HG03520 (cell line): ENCODE results near the gene RNLS.
A peak's percentile ranks its signal among the peaks of the same experiment; 100 is the strongest.

ENCODE experiments used
- ATAC-seq: cut with Tn5 transposase; IDR thresholded peaks from one replicate; pipeline ENCODE4 v1.9.1; 2021; ENCODE audit warnings: mild to moderate bottlenecking, moderate library complexity; ENCODE audit not compliant: unreplicated experiment

RNLS gene

DNA sequence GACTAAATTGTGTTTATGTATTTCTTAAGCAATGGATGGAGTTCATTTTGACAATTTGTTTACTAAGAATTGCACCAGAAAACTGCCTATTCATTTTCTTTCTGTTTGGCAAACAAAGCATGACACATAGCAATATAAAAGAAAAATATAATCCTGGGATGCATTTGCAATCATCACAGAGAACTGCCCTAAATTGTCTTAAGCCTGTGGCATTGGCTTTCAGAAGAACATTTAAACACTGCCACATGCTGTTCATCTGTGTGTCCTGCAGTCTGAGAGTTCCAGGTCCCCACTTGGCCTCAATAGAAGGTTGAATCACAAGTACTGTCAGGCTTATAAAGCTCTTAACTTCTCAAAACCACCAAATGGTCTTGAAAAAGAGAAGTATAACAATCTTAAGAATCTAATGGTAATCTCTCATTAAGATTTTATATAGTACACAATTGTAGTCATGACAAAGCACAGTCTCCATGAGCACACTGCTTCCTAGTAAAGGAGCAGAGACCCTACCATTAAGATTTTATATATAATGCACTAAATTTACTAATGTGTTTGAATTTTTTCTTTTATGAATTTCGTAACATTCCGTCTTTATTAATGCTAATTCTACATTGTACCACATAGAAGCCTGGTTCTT is 29.9 kb downstream of the RNLS start:
- peak; percentile 81 for ATAC-seq

DNA sequence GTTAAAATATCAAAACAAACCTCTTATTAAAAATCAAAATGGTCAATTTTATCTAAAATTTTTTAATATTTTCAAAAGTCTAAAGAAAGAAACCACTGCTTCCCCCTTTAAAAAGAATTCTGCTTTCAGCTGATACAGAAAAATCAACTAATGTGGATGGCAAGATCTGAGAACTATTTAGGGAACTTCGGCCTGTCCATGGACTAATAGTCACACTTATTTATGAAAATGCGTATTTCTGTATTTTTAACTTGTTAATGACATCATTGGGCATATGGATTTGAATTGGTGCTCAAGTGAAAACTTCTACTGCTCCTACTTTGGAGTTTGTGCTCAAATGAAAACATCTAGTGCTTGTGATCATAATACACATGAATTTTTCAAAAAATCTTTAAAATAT is 31.9 kb downstream of the RNLS start:
- no peak for ATAC-seq

DNA sequence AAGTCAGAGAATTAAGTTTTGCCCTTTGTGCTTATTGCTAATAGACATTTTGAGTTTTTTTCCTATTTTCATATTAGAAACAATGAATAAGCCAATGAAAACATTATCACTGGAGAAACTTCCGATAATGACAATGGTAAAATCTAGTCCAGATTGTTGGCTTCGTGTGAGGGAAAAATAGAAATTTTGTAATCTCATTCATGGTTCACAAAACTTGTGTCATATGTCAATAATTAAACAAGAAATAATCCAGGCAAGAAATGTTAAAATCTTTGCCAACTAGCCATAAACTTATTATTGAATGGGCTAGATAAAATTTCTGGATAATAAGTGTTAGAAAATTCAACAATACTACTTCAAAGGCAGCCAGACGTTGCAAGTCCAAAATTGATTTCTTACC is 36.6 kb downstream of the RNLS start:
- ATAC-seq: no peak

DNA sequence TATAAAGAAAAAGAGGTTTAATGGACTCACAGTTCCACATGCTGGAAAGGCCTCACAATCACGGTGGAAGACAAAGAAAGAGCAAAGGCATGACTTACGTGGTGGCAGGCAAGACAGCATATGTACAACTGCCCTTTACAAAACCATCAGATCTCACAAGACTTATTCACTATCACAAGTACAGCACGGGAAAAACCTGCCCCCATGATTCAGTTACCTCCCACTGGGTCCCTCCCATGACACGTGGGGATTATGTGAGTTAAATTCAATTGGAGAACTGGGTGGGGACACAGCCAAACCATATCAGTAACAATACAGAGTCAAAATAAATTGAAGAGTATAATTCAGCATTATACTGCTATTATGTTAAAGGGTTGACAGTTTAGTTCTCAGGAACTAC is 37.8 kb downstream of the RNLS start:
- no peak for ATAC-seq

DNA sequence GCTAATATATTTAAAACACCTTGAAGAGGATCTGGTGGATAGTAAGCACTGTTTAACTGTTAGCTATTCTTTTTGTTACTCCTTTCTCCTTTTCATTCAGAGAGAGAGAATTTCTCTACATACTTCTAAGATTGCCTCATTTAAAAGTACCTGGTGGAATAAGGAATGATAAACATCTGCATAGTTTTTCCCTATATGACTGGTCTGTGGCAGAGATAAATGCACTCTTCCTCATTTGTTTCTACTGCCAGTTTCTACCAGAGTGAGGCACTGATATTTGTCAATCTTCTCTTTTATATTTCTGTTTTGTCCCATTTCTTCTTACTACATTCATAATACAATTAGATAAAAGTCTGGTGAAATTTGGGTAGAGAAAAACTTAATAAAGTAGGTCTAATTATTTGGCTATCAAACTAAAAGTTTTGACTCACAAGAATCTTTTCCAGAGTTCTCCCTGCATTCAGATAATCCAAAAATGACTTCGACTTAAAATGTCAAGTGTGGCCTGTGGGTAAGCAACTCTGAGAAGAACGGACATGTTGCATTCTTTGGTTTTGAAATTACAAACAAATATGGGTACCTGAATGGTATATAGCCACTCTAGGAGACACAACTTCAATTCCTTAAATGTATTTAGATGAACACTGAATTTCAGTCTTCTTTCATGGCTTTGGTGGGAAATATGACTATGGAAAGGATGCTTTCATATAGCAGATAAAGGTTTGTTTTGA is 38.8 kb downstream of the RNLS start:
- ATAC-seq: no peak

DNA sequence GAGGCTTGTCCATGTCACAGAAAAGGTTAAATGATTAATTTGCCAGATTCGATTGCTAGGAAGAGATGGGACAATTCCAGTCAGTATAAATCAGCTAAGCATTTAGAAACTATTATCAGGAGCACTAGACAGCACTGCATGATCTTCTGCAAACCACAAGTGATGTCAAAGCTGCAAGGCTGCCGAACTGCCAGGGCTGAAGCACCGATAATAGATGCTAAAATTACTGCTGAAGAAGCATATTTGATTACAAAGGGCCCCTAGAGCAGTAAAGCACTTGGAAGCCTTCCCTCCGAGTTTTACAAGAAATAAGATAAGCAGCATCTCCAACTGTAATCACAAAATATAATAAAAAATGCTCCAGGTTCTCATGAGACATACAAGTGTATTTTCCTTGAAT is 40.6 kb downstream of the RNLS start:
- ATAC-seq: no peak

DNA sequence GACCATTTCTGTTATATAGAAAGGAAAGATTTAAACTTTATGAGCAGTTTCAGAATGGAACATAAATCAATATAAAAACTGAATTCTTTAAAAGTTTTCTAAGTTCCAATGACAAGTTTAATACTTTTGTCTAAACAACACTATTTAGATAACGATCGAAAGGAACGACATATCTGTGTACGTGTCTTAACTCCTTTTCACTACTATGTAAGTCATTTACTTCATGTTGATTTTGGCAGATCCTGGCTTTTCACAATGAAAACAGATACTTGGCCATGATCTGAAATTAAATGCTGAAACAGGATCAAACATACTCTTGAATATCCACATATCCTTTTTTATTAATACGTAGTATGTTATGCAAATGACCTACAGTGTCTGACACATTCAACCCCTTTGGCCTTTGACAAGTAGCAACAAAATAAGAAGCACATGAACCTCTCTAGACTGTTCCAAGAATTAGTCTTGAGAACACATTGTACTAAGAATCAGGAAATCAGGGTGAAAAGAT is 41.9 kb downstream of the RNLS start:
- no peak for ATAC-seq

DNA sequence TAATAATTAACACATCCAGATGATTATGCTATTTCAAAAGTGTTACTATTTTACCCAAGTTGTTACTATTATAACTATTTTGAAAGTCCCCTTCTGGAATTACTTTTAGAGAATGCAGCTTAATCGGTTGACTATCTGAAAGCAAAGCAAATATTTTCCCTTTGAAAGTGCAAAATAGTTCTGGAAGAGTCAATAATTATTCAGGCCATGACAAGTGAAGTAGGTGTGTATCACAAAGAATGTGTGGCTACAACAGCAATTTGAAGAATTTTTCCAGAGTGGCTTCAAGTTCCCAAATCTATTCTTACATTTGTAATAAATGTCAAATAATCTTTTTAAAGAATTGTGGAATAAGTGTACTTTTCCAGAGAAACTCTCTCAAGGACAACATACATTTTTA is 42.8 kb downstream of the RNLS start:
- ATAC-seq: no peak

DNA sequence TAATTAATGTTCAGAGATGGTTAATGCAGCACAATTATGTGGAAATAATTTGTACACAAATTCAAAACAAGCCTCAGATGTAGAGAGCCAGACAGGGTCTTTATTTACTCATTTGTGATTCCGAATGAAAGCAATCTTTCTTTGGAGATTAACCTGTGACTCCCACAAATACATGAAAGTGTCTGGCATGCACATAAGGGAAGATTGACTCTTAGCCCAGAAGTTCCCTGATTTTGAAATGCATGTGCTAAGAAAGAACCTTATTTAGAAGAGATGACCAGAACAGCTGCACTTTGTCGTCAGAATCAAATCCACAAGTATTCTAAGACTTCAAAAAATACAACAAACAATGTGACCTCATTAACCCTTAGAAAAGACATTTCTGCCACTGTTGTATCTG is 45.1 kb downstream of the RNLS start:
- no peak for ATAC-seq

DNA sequence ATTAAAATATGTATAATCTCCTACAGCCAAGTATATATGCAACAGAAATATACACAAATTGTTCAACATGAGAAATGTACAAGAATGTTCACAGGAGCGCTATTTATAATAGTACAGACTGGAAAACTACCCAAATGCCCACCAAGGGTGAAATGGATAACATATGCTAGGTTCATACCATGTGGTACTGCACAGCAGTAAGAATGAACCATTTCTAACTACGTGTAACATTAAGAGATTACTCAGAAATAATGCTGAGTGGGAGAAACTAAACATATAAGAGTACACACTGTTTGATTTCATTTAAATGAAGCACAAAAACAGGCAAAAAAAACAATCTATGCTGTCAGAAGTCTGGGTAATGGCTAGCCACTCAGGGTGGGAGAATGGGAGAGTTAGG is 45.8 kb downstream of the RNLS start:
- ATAC-seq: no peak

DNA sequence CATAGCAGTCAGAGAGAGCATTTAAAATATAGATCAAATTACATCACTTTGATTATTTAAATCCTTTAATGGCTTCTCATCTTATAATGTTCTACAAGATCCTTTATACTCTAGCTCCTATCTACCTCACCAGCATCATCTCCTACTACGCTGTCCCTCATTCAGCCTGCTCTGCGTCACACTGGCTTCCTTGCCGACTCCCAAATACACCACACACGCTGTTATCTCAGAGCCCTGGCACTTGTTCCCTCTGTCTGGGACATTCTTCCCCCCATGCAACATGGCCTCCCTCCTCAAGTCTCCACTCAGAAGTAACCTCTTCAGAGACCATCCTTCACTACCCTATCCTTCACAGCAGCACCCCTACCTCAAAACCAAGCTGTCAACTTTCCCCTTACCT is 46.7 kb downstream of the RNLS start:
- ATAC-seq: no peak

DNA sequence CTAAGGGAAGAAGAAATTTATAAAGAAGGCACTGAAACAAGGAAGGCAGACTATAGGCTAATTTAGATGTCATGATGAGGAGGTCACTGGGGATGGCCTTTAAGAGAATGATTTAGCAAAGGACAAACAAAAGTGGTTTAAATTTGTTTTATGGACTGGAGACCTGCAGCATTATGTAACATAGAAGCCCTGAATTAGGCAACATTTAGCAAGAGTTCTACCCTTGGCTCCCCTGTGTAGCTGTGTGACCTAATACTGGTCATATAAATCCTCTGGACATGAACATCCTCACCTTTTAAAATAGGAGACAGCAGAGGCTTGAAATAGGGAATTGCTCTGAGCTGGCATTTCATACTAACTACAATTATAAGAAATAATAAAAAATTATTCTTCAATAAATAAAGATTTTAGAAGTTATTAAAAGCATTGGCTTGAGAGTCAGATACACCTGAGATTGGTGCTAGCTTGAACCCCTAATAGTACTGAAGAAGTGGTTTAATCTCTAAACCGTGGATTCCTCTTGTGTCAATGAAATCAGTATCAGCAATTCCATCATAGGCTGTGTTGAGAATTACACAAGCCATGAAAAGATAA is 48.9 kb downstream of the RNLS start:
- no peak for ATAC-seq

DNA sequence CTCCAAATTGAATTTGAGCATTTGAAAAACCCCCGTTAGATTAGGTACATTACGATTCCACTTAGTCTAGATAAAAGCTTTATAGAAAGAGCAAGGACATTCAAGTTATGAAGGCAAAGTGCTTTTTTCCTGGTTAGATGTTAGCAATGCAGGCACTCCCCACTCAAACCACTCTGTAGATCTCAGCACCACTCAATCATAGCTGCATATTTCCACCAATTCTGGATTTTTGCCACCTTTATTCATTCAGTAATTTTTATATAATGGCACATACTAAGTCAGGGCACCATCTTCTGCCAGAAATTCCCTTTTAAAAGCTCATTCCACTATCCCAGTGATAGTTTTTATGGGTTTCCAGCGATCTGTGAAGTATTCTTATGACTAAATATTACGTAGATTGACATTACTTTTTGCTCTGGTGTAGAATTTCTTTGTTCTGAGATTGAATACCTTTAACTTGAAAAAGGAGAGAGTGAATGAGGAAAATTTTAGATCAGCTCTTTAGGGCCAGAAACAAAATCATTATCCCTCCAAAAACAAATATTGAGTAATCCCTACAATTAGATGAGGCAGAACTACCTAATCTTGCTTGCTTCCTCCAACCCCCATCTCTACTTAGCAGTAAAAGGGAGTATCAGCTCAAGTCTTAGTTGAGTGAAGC is 51.6 kb downstream of the RNLS start:
- no peak for ATAC-seq

DNA sequence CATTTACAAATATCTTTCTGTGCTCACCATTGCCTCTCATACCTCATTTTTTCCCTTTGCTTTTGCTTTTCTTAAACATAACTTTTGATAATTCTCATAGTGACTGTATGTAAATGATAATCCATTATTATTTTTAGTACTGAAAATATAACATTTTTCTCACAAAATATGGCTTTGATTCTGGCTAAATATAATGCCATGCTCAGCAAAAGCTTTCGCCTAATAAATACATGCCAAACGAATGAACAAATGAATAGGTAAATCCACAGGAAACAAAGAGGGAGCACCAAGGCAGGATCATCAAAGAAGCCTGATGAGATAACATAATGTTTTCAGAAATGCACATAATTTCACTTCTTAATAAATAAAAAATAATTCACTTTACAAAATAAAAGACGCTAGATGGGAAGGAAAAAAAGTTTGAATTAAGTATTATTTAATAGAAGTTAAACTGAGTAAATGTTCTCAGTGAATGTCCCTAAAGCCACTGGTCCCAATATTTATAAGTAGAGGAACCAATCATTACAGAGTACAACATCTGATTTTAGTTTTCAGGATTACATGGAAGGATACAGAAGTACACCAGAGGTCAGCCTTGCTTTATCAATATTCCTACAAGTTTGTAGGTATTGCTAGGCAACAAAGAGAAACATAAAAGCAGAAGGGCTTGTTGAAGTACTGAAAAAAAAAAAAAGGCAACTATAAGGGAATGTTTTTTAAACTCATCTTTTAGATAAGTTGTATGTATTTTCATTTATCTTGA is 52.3 kb downstream of the RNLS start:
- no peak for ATAC-seq

DNA sequence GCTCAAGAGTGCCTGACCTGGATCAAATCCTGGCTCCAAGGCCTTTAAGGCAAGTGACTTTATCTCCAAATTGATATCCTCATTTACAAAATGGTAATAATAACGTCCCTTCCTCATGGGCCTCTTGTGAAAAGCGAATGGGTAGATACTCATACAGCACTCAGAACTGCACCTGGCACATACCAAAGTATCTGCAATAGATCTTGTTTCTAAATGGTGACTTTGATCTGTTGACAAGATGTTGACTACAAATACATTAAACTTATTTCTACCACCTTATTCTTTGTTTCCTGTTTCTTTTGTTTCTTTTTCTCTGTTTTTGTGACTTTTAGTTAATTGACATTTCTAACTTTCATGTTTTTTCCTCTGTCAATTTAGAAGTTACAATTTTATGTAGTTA is 53.0 kb downstream of the RNLS start:
- no peak for ATAC-seq

DNA sequence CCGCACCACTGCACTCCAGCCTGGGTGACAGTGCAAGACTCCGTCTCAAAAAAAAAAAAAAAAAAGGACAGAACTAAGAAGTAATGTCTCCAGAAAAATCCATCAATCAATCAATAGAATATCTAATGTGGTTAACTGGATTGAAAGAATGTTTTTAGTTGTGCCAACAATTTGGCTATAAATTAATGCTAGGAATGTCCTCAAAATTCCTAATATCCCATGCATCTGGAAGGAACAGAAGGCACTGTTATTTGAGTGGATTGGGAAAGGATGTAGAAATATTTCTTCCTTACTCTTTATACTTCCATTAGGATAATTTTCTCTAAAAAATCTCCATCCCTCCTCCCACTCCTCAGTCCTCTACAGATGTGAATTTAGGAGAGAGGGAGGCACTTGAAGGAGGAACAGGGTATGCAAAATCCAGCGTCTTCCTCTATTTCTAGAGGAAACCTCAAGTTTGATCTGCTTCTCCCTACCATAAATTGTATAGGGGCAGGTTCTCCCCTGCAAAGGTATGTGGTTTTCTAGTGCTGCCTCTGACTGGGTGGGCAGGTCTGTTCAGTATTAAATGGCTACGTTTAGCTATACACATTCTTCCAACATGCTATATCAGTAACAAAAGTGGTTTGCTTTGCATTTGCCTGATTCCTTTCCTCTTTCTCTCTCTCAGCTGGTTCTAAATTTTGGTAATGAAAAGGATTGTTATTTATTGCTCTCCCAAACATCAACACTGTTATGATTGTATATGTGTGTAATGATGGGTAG is 54.1 kb downstream of the RNLS start:
- ATAC-seq: no peak

DNA sequence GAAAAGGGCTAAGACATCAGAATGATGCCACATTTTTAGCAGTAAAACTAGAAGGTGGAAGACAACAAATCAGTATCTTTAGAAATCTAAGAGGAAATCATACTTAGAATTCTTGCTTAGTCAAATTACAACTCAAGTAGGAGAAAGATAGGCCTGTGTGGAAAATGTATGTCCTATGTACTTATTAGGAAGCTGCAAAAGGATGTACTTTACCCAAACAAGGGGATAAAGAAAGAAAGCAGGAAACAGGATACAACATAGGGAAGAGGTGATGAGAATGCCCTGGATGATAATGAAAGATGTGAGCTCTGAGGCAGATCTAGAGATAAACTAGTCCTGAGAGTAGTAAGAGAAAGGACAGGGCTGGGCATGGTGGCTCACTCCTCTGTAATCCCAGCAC is 54.9 kb downstream of the RNLS start:
- no peak for ATAC-seq

DNA sequence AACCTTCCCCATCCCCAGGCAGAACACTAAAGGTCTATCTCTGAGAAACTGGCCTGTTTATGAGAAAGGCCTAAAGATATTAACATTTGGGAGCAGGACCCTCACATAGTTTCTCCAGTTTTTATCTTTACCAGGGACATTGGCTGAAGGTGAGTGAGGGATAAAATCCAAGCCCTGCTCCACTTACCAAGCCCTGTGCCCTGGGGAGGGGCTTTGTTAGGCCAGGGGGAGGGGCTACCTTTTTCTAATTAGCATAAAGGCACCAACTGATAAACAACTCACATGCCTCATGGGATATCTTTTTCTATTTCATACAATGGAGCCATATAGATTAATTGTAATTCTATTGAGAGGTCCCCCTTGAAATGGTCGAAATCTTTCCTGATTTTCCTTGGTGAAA is 55.9 kb downstream of the RNLS start:
- ATAC-seq: no peak

DNA sequence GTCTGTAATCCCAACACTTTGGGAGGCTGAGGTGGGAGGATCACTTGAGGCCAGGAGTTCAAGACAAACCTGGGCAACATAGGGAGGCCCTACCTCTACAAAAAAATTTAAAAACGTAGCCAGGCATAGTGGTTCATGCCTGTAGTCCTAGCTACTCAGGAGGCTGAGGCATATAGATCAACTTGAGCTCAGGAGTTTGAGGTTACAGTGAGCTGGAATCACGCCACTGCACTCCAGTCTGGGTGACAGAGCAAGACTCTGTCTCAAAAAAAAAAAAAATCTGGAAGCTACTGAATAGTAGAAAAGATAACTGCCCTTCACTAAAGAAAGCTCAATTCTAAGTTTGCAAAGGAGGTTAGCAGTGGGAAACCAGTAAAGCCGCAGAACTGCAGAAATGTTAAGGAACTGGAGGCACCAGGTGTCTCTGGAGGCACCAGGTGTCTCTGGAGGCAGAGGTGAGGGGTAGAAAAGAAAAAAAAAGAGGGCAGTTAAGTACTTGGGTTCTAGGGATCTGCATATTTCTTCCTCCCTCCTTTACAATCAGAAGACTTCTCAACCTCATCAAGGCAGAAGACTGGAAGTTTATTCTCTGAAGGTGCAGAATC is 56.5 kb downstream of the RNLS start:
- no peak for ATAC-seq
